HCT116 (cell line): Measurements from ENCODE around the gene FCGR3A.
"Not testable (repeated sequence)": the region's sequence is repeated elsewhere in the genome, so short reads cannot be mapped to it uniquely, and the experiment has no call there.

ENCODE experiments used
- CEBPB ChIP-seq: IDR thresholded peaks from 2 replicates; pipeline ENCODE4 v1.6.1; 2012; ENCODE audit warnings: low read depth
- CTCF ChIP-seq, 3 experiments: fragments of 200-600 bp in 1 of 3; sonication (generic) in 1 of 3; IDR thresholded peaks in 2 of 3; conservative IDR thresholded peaks in 1 of 3; 2 replicates each; pipeline ENCODE4 v1.5.1; 2012 to 2017; ENCODE audit warnings: low read depth in 2 of 3, low read length in 2 of 3, antibody characterized with exemption in 1 of 3, borderline replicate concordance in 1 of 3, control low read depth in 1 of 3, mild to moderate bottlenecking in 1 of 3, mixed read lengths in 1 of 3, mixed run types in 1 of 3, moderate library complexity in 1 of 3; ENCODE audit not compliant: insufficient read depth in 1 of 3
- EGR1 ChIP-seq: IDR thresholded peaks from 2 replicates; pipeline ENCODE4 v1.6.1; 2012; ENCODE audit warnings: low read depth
- EZH2 ChIP-seq: fragments of 200-600 bp; sonication (generic); IDR thresholded peaks from 2 replicates; pipeline ENCODE4 v1.6.1; 2017; ENCODE audit warnings: antibody characterized with exemption, mixed run types
- JUND ChIP-seq: IDR thresholded peaks from 2 replicates; pipeline ENCODE4 v1.6.1; 2012
- POLR2A ChIP-seq: IDR thresholded peaks from 2 replicates; pipeline ENCODE4 v1.7.0; 2011; ENCODE audit warnings: borderline replicate concordance; ENCODE audit not compliant: insufficient read depth, insufficient read length; ENCODE audit errors: extremely low read depth
- POLR2AphosphoS5 ChIP-seq: IDR thresholded peaks from 2 replicates; pipeline ENCODE4 v1.6.1; 2011; ENCODE audit warnings: mild to moderate bottlenecking, low read depth, low read length, moderate library complexity
- RAD21 ChIP-seq: IDR thresholded peaks from 2 replicates; pipeline ENCODE4 v1.6.1; 2012; ENCODE audit warnings: low read depth, mild to moderate bottlenecking
- TCF7L2 ChIP-seq: IDR thresholded peaks from 2 replicates; pipeline ENCODE4 v1.7.0; 2011; ENCODE audit warnings: borderline replicate concordance, inconsistent platforms; ENCODE audit not compliant: insufficient read depth, insufficient read length; ENCODE audit errors: extremely low read depth
- YY1 ChIP-seq: IDR thresholded peaks from 2 replicates; pipeline ENCODE4 v1.6.1; 2011; ENCODE audit warnings: low read length, low read depth, moderate library complexity, mild to moderate bottlenecking; ENCODE audit not compliant: insufficient replicate concordance; ENCODE audit errors: extremely low read depth
- ZFX ChIP-seq: fragments of 450-650 bp; IDR thresholded peaks from 2 replicates; pipeline ENCODE4 v1.6.1; 2017
- ZNF274 ChIP-seq: fragments of 200-500 bp; sonication (Bioruptor generic); IDR thresholded peaks from 2 replicates; pipeline ENCODE4 v1.6.1; 2014; ENCODE audit warnings: mild to moderate bottlenecking, low read depth, low read length, inconsistent platforms
- TF ChIP-seq, protein P1 (sequence below): IDR thresholded peaks from 2 replicates; pipeline ENCODE4 v1.6.1; 2012

DNA sequence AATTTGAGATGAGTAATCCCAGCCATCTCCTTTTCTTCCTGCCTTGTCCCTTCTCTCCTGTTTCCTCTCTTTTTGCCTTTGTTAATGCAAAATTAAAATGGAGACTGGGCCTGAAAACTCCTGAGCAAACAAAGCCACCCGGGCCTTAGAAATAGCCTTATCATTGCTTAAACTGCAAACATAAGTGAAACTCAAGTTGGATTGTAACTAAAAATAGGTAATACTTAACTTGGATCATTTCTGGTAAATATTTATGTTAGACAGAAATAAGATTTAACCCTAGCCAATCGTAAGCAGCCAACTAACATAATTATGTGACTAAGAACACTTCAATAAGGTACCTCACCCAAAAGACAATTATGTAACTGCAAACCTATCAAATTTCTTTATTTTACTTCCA, 46.0 kb upstream of the FCGR3A start:
- not testable (repeated sequence) for TF ChIP-seq YY1; POLR2AphosphoS5; CTCF (IDR thresholded peaks at IDR 0.05 in 2 of 3, conservative IDR thresholded peaks at IDR 0.05 in 1 of 3; ENCODE audit: borderline replicate concordance in 1 of 3, insufficient read depth in 1 of 3, low read depth in 2 of 3, low read length in 2 of 3); POLR2A; RAD21; ZNF274; EGR1; CEBPB; JUND; ZFX; TCF7L2; EZH2
- TF ChIP-seq, protein P1, sequence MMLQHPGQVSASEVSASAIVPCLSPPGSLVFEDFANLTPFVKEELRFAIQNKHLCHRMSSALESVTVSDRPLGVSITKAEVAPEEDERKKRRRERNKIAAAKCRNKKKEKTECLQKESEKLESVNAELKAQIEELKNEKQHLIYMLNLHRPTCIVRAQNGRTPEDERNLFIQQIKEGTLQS = not testable (repeated sequence)
